Gastroesophageal sphincter (tissue), 3 donors: ENCODE data around the gene RGS17.

ENCODE experiments used
- POLR2A ChIP-seq, 2 donors: fragments of 450-650 bp; IDR thresholded peaks; one replicate each; pipeline ENCODE4 v1.6.1; 2017; ENCODE audit warnings: antibody characterized with exemption in 2 of 2, mild to moderate bottlenecking in 2 of 2, moderate library complexity in 1 of 2
- POLR2AphosphoS5 ChIP-seq: sonication (generic); formaldehyde crosslinking; IDR thresholded peaks from one replicate; pipeline ENCODE4 v1.6.1; 2017; ENCODE audit warnings: antibody characterized with exemption
- TF ChIP-seq, protein P1 (sequence below), 4 experiments: fragments of 200-600 bp in 2 of 4; fragments of 450-650 bp in 2 of 4; sonication (generic) in 1 of 4; IDR thresholded peaks; one replicate each; pipeline ENCODE4 v1.5.1; 2017 to 2019; ENCODE audit warnings: antibody characterized with exemption in 4 of 4, mild to moderate bottlenecking in 2 of 4, moderate library complexity in 2 of 4

DNA sequence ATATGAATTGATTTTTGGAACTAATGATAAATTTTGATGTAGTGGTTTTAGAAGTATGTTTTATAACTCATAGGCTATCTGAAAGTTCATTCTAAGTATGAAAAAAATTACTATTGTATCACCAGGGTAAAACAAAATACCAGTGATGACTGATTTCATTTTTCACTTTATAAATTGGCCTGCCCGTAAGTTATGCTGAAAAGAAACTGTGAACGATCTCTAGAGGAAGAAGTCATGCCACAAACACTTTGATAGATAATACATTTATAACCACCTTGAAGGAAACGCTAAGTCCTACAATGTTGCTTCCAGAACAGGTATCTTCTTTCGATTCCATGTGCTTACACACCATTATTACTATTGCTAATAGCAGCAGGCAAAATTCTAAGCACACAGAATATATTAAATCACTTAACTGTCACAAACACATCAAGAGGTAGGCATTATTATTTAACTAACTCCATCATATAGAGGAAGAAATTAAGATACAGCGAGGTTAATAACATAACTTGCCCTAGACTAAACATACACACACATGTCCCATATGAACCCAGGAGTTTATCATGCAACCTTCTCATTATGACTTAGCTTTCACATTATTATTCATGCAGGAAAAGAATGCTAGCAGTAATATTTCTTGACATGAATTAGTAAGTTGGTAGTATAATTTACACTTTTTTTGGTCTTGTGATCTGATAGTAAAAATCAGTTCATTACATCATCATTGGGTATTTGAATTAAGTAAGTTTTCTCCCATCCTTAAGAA, 44.7 kb downstream of the RGS17 start:
- TF ChIP-seq, protein P1, sequence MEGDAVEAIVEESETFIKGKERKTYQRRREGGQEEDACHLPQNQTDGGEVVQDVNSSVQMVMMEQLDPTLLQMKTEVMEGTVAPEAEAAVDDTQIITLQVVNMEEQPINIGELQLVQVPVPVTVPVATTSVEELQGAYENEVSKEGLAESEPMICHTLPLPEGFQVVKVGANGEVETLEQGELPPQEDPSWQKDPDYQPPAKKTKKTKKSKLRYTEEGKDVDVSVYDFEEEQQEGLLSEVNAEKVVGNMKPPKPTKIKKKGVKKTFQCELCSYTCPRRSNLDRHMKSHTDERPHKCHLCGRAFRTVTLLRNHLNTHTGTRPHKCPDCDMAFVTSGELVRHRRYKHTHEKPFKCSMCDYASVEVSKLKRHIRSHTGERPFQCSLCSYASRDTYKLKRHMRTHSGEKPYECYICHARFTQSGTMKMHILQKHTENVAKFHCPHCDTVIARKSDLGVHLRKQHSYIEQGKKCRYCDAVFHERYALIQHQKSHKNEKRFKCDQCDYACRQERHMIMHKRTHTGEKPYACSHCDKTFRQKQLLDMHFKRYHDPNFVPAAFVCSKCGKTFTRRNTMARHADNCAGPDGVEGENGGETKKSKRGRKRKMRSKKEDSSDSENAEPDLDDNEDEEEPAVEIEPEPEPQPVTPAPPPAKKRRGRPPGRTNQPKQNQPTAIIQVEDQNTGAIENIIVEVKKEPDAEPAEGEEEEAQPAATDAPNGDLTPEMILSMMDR (IDR thresholded peaks at IDR 0.05) = no peak
- no peak for TF ChIP-seq POLR2A (IDR thresholded peaks at IDR 0.05)
- no peak for TF ChIP-seq POLR2AphosphoS5
